ENCODE results near the gene SLC39A11. TPM values are rescaled to one million over a fixed set of nuclear protein-coding genes. Genes with fewer than 3 reads are reported as not detected.

The SLC39A11 gene
- polyA plus RNA-seq, 3 donors, result 16.6 to 27.9 (median 26.6) TPM

DNA sequence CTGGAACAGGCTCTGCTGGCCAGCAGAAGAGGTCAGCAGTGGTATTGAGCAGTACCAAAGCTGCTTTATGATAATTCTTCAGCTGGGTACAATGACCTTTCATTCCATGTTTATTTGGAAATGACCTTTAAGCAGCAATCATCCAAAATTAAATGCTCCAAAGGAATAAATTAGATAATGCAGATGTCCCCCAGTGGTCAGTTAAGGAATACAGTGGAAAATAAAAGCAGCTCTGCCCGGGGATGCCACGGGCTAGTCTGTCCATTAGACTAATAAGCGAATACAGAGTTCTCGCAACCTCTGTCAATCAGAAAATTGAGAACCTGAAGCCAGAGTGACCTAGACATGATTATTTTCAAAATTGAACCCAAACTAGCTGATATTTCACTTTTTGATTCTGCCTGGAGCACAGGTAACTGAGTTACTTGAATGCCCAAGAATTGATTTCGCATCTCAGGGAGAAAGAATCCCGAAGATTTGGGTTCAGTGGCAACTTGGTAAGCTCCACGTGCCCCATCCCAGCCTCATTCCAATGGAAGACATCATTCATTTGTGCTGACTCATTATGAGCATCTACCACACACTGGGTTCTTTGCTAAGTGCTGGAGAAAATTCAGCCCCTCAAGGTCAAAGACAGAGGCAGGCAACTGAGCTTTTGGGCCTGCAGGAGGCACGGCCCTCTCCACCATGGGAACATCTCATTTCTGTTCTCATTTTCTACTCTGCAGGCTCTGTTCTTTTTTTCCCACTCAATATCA lies 34.4 kb upstream of the SLC39A11 start:
- H3K4me2 ChIP-seq (replicated peaks; ENCODE audit: extremely low read depth, low read length, poor library complexity, severe bottlenecking), result no peak overlapping the region
- no peak overlapping the region for H3K4me3 ChIP-seq (replicated peaks in 1 of 3; ENCODE audit: low read depth in 2 of 3, low read length in 3 of 3)
- no peaks in the 10 kb centered on the region for H3K36me3 ChIP-seq (replicated peaks in 1 of 2; ENCODE audit: control insufficient read depth in 1 of 2, insufficient read depth in 2 of 2, low read length in 2 of 2)
- no peaks in the 10 kb centered on the region for H3K9me3 Mint-ChIP-seq
- H3K27ac ChIP-seq (ENCODE audit: low read depth in 1 of 2, low read length in 2 of 2), result no peak overlapping the region
- H3K27me3 Mint-ChIP-seq (ENCODE audit: low read depth in 3 of 3), result peaks cover 0 to 4% (median 0%) of the 10 kb centered on the region in 3 donors
- no peak overlapping the region for H3K9ac ChIP-seq (ENCODE audit: insufficient read depth, low read length, poor library complexity, severe bottlenecking)
- DNase-seq, result no peak
- no peaks in the 10 kb centered on the region for H3K4me1 ChIP-seq (ENCODE audit: control insufficient read depth in 1 of 2, insufficient read depth in 2 of 2, low read length in 2 of 2)
- H3K36me3 Mint-ChIP-seq, result no peaks in the 10 kb centered on the region
- H3K27ac Mint-ChIP-seq, result no peak overlapping the region
- H3K79me2 ChIP-seq (ENCODE audit: insufficient read depth, low read length), result no peaks in the 10 kb centered on the region
- no peaks in the 10 kb centered on the region for H3K27me3 ChIP-seq (ENCODE audit: control insufficient read depth in 2 of 2, insufficient read depth in 2 of 2, low read length in 2 of 2)
- no peak for TF ChIP-seq CTCF (IDR thresholded peaks at IDR 0.05)
- H3K4me3 Mint-ChIP-seq, result no peak overlapping the region
- WGBS (ENCODE audit: insufficient coverage), result 93% methylated on average over 4 of the region's 8 CpGs
- H2AFZ ChIP-seq (ENCODE audit: insufficient read depth, low read depth, low read length, poor library complexity, severe bottlenecking), result peak overlapping the region; percentile 3
- no peaks in the 10 kb centered on the region for H3K9me3 ChIP-seq (replicated peaks in 1 of 2; ENCODE audit: control insufficient read depth in 1 of 2, insufficient read depth in 1 of 2, low read length in 2 of 2)
- no peaks in the 10 kb centered on the region for H4K20me1 ChIP-seq (ENCODE audit: insufficient read depth, low read length)
- H3K4me1 Mint-ChIP-seq, result peaks cover 6% of the 10 kb centered on the region
- intact Hi-C loops (cut with micrococcal nuclease), result no loop called here

DNA sequence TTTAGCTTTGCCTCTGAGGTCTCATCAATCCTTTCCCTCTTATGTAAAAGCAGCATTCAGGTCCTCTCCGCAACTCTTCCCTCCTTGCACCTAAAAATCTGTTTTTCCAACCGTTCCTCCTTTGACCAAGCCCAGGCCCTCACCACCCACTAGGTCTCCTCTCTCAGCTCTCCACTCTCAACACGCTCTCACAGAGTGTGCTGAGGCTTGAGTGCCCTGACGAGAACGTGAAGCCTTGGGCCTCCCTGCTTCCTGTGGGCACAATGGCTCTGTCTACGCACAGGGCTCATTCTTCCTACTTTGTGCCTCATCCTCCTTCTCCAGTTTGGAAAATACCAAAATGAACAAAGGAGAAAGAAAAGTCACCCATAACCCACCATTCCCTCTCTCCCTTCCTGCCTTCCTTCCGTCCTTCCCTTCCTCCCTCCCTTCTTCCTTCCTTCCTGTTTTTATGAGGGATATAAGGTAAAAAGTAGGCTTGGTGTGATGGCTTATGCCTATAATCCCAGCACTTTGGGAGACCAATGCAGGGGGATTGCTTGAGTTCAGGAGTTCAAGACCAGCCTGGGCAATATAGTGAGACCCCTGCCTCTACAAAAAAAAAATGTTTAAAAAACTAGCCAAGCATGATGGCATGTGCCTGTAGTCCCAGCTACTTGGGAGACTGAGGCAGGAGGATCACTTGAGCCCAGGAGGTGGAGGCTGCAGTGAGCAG lies 31.3 kb upstream of the SLC39A11 start:
- Histone ChIP-seq H3K9ac (ENCODE audit: insufficient read depth, low read length, poor library complexity, severe bottlenecking) (no peak overlapping the region), H3K79me2 (ENCODE audit: insufficient read depth, low read length) (no peaks in the 10 kb centered on the region), H3K36me3 (replicated peaks in 1 of 2; ENCODE audit: control insufficient read depth in 1 of 2, insufficient read depth in 2 of 2, low read length in 2 of 2) (no peaks in the 10 kb centered on the region), H4K20me1 (ENCODE audit: insufficient read depth, low read length) (no peaks in the 10 kb centered on the region), H3K4me3 (replicated peaks in 1 of 3; ENCODE audit: low read depth in 2 of 3, low read length in 3 of 3) (no peak overlapping the region), H2AFZ (ENCODE audit: insufficient read depth, low read depth, low read length, poor library complexity, severe bottlenecking) (no peak overlapping the region), H3K4me1 (ENCODE audit: control insufficient read depth in 1 of 2, insufficient read depth in 2 of 2, low read length in 2 of 2) (no peaks in the 10 kb centered on the region), H3K4me2 (replicated peaks; ENCODE audit: extremely low read depth, low read length, poor library complexity, severe bottlenecking) (no peak overlapping the region), H3K27ac (ENCODE audit: low read depth in 1 of 2, low read length in 2 of 2) (no peak overlapping the region), H3K9me3 (replicated peaks in 1 of 2; ENCODE audit: control insufficient read depth in 1 of 2, insufficient read depth in 1 of 2, low read length in 2 of 2) (no peaks in the 10 kb centered on the region), H3K27me3 (ENCODE audit: control insufficient read depth in 2 of 2, insufficient read depth in 2 of 2, low read length in 2 of 2) (no peaks in the 10 kb centered on the region)
- H3K4me1 Mint-ChIP-seq, result peaks cover 7% of the 10 kb centered on the region
- no peak for DNase-seq
- H3K9me3 Mint-ChIP-seq, result no peaks in the 10 kb centered on the region
- intact Hi-C loops (cut with micrococcal nuclease), result no loop called here
- no peak for TF ChIP-seq CTCF (IDR thresholded peaks at IDR 0.05)
- 81% methylated on average over 5 of the region's 7 CpGs for WGBS (ENCODE audit: insufficient coverage)
- H3K36me3 Mint-ChIP-seq, result no peaks in the 10 kb centered on the region
- no peak overlapping the region for H3K4me3 Mint-ChIP-seq
- H3K27ac Mint-ChIP-seq, result no peak overlapping the region
- peaks cover 0 to 5% (median 3%) of the 10 kb centered on the region in 3 donors for H3K27me3 Mint-ChIP-seq (ENCODE audit: low read depth in 3 of 3)
